H1 (cell line): ENCODE data around the gene CFAP92. TPM values are rescaled to one million over a fixed set of nuclear protein-coding genes. Genes with fewer than 3 reads are reported as not detected.

Source experiments
- GTF2F1 ChIP-seq: IDR thresholded peaks from 2 replicates; pipeline ENCODE4 v1.6.1; 2012; ENCODE audit warnings: low read depth, low read length, improper control_type of control experiment, borderline replicate concordance
- MAFK ChIP-seq: IDR thresholded peaks from 2 replicates; pipeline ENCODE4 v1.6.1; 2012; ENCODE audit warnings: low read depth, mild to moderate bottlenecking, improper control_type of control experiment, low read length
- MAX ChIP-seq: IDR thresholded peaks from 2 replicates; pipeline ENCODE4 v1.6.1; 2012; ENCODE audit warnings: inconsistent platforms
- NANOG ChIP-seq: IDR thresholded peaks from 2 replicates; pipeline ENCODE4 v1.6.1; 2011; ENCODE audit warnings: low read length, low read depth, mild to moderate bottlenecking, inconsistent platforms; ENCODE audit not compliant: insufficient read depth, poor library complexity, severe bottlenecking
- NRF1 ChIP-seq: IDR thresholded peaks from 2 replicates; pipeline ENCODE4 v1.6.1; 2011; ENCODE audit warnings: mild to moderate bottlenecking, low read depth, low read length, improper control_type of control experiment
- PHF8 ChIP-seq: fragments of 200-600 bp; sonication (generic); conservative IDR thresholded peaks from 2 replicates; pipeline ENCODE4 v1.7.1; 2012; ENCODE audit warnings: low read depth, mild to moderate bottlenecking, inconsistent platforms, low read length, moderate library complexity
- POU5F1 ChIP-seq: IDR thresholded peaks from 2 replicates; pipeline ENCODE4 v1.6.1; 2011; ENCODE audit warnings: low read depth, mild to moderate bottlenecking, low read length, moderate library complexity
- RAD21 ChIP-seq, 2 experiments: IDR thresholded peaks in 1 of 2; conservative IDR thresholded peaks in 1 of 2; 2 replicates each; pipeline ENCODE4 v1.6.1; 2011; ENCODE audit warnings: low read depth in 2 of 2, low read length in 2 of 2, improper control_type of control experiment in 1 of 2, inconsistent platforms in 1 of 2, mild to moderate bottlenecking in 1 of 2, moderate library complexity in 1 of 2
- SIN3A ChIP-seq, 2 experiments: IDR thresholded peaks in 1 of 2; conservative IDR thresholded peaks in 1 of 2; 2 replicates each; pipeline ENCODE4 v1.6.1; 2011 to 2012; ENCODE audit warnings: low read length in 2 of 2, improper control_type of control experiment in 1 of 2, low read depth in 1 of 2, mild to moderate bottlenecking in 1 of 2
- SP2 ChIP-seq: IDR thresholded peaks from 2 replicates; pipeline ENCODE4 v1.6.1; 2012; ENCODE audit warnings: mild to moderate bottlenecking, low read length, inconsistent platforms
- TAF7 ChIP-seq: optimal IDR thresholded peaks from 2 replicates; pipeline ENCODE3; 2011; ENCODE audit warnings: low read depth, mild to moderate bottlenecking, inconsistent platforms, low read length, moderate library complexity, borderline replicate concordance
- polyA plus RNA-seq, 7 experiments: library from polyadenylated mRNA; depleted of rRNA in 3 of 7; stranded (reverse) in 5 of 7; unstranded in 2 of 7; fragments of >200 nt in 5 of 7; fragments of 200-250 nt in 2 of 7; gene quantifications; 1 replicate in 5 of 7; 2 replicates in 1 of 7; 4 replicates in 1 of 7; pipeline versions ENCODE4 v1.2.1 to v1.2.3, GENCODE V29; 2011 to 2013; ENCODE audit warnings: missing spikeins in 2 of 7, mixed read lengths in 2 of 7
- total RNA-seq: library from RNA; stranded (reverse); fragmentation: NEBNext Ultra II Directional; extraction: Animal tissue kit (Norgen Biotek cat#: 25700); gene quantifications from 2 replicates; pipeline ENCODE4 v1.2.1, GENCODE V29; 2021

Gene CFAP92
- total and polyA plus RNA-seq, 2 of the 8 experiments (the other 6 are each of a cell fraction or from before 2014, with no cell fraction given) = 0.77 to 2.0 TPM

GRCh38 chr3:128993461-128994172 lies at the start of gene CFAP92 (continued):
- TF ChIP-seq RAD21 (IDR thresholded peaks at IDR 0.05 in 1 of 2, conservative IDR thresholded peaks at IDR 0.05 in 1 of 2; ENCODE audit: low read depth in 2 of 2, low read length in 2 of 2) (no peak; a peak in 1 of 4 replicates), SIN3A (conservative IDR thresholded peaks at IDR 0.05 in 1 of 2, IDR thresholded peaks at IDR 0.05 in 1 of 2; ENCODE audit: low read depth in 1 of 2, low read length in 2 of 2) (peak in 1 of 2 experiments; percentile 80; a peak in 2 of 4 replicates), SP2 (no peak), PHF8 (0 out of 2 replicates have a peak, but pooled peaks have one; percentile 26), TAF7 (no peak), MAX (peak; percentile 91), MAFK (no peak), POU5F1 (no peak), NRF1 (no peak), NANOG (no peak), GTF2F1 (no peak)
